Caco-2 (cell line): ENCODE results near the gene CST9. TPM values are rescaled to one million over a fixed set of nuclear protein-coding genes. Genes with fewer than 3 reads are reported as not detected.
A peak's percentile ranks its signal among the peaks of the same experiment; 100 is the strongest.

Experiments
- BruUV-seq: library from RNA; stranded (reverse); fragments of 400-500 nt; replicated peaks from 2 replicates; lab custom pipeline; 2021; lab: Mats Ljungman, UMichigan
- CTCF ChIA-PET: fragments of 300-600 bp; sonication (Branson Sonifier 250); formaldehyde crosslinking; loops from one replicate; lab custom pipeline; 2022; ENCODE audit warnings: antibody characterized with exemption; lab: Charles Lee
- POLR2A ChIA-PET: fragments of 300-600 bp; sonication (Branson Sonifier 250); formaldehyde crosslinking; loops from one replicate; lab custom pipeline; 2022; ENCODE audit warnings: antibody characterized with exemption; lab: Charles Lee
- DNase-seq, 2 experiments: peaks; one replicate each; pipeline versions ENCODE4 v3.0.0 to v3.0.0-alpha.2; 2020 to 2022
- H3K27me3 ChIP-seq: replicated peaks from 2 replicates; pipeline ENCODE4 v1.6.0; 2011; ENCODE audit warnings: low read length; ENCODE audit not compliant: control insufficient read depth, insufficient read depth
- H3K36me3 ChIP-seq: 2 replicates; pipeline ENCODE4 v1.5.1; 2011; ENCODE audit warnings: low read length; ENCODE audit not compliant: control insufficient read depth, insufficient read depth
- H3K4me1 ChIP-seq: fragments of 250-450 bp; sonication (Bioruptor Pico); 2 replicates; pipeline ENCODE4 v1.5.1; 2020; ENCODE audit warnings: mild to moderate bottlenecking
- H3K4me3 ChIP-seq: 2 replicates; pipeline ENCODE4 v1.5.1; 2011; ENCODE audit warnings: low read depth, mild to moderate bottlenecking, control low read depth, low read length
- H3K9me3 ChIP-seq: fragments of 250-450 bp; sonication (Bioruptor Pico); 2 replicates; pipeline ENCODE4 v1.5.1; 2020; ENCODE audit warnings: mild to moderate bottlenecking, moderate library complexity
- H3K27ac Mint-ChIP-seq: one replicate; pipeline ENCODE4 v1.8.0; 2022; ENCODE audit warnings: mixed read lengths; ENCODE audit not compliant: unreplicated experiment
- H3K27me3 Mint-ChIP-seq: one replicate; pipeline ENCODE4 v1.8.0; 2022; ENCODE audit warnings: mixed read lengths; ENCODE audit not compliant: insufficient read depth, unreplicated experiment
- H3K36me3 Mint-ChIP-seq: one replicate; pipeline ENCODE4 v1.8.0; 2022; ENCODE audit warnings: mild to moderate bottlenecking, mixed read lengths; ENCODE audit not compliant: insufficient read depth, unreplicated experiment
- H3K4me1 Mint-ChIP-seq: one replicate; pipeline ENCODE4 v1.8.0; 2022; ENCODE audit warnings: low read depth, mixed read lengths; ENCODE audit not compliant: unreplicated experiment
- H3K4me3 Mint-ChIP-seq: one replicate; pipeline ENCODE4 v1.8.0; 2022; ENCODE audit warnings: mild to moderate bottlenecking, moderate library complexity, mixed read lengths; ENCODE audit not compliant: unreplicated experiment
- H3K9me3 Mint-ChIP-seq: one replicate; pipeline ENCODE4 v1.8.0; 2022; ENCODE audit warnings: mixed read lengths; ENCODE audit not compliant: unreplicated experiment
- intact Hi-C: fragments of 100-400 bp; cut with micrococcal nuclease; formaldehyde crosslinking; loops from one replicate; pipeline ENCODE4 v1.10.0; 2022; ENCODE audit not compliant: unreplicated experiment
- total RNA-seq: library from RNA; stranded (reverse); gene quantifications from 2 replicates; pipeline ENCODE4 v1.2.3, GENCODE V29; 2022
- TF ChIP-seq, protein P1 (sequence below), 2 experiments: fragments of 200-600 bp in 1 of 2; IDR thresholded peaks; 1 replicate in 1 of 2; 2 replicates in 1 of 2; pipeline versions ENCODE4 v1.5.1 to v1.8.0; 2011 to 2022; ENCODE audit warnings: antibody characterized with exemption in 1 of 2, control low read depth in 1 of 2, inconsistent platforms in 1 of 2, low read depth in 1 of 2, low read length in 1 of 2, mild to moderate bottlenecking in 1 of 2, moderate library complexity in 1 of 2; ENCODE audit not compliant: insufficient read depth in 1 of 2, severe bottlenecking in 1 of 2, unreplicated experiment in 1 of 2

The CST9 gene
- total RNA-seq, 1 experiment from 2014 or later: not detected

GRCh38 chr20:23564927-23565326, 40.8 kb downstream of the CST9 start:
- H3K4me1 ChIP-seq: no peaks in the 10 kb centered on the region
- H3K27me3 Mint-ChIP-seq: peaks cover 9% of the 10 kb centered on the region
- ChIA-PET POLR2A (no interaction called here), CTCF (no interaction called here)
- H3K36me3 Mint-ChIP-seq: no peaks in the 10 kb centered on the region
- H3K4me3 Mint-ChIP-seq: no peak overlapping the region
- no peak for DNase-seq
- no peak overlapping the region for H3K27ac Mint-ChIP-seq
- no peaks in the 10 kb centered on the region for H3K36me3 ChIP-seq
- TF ChIP-seq, protein P1, sequence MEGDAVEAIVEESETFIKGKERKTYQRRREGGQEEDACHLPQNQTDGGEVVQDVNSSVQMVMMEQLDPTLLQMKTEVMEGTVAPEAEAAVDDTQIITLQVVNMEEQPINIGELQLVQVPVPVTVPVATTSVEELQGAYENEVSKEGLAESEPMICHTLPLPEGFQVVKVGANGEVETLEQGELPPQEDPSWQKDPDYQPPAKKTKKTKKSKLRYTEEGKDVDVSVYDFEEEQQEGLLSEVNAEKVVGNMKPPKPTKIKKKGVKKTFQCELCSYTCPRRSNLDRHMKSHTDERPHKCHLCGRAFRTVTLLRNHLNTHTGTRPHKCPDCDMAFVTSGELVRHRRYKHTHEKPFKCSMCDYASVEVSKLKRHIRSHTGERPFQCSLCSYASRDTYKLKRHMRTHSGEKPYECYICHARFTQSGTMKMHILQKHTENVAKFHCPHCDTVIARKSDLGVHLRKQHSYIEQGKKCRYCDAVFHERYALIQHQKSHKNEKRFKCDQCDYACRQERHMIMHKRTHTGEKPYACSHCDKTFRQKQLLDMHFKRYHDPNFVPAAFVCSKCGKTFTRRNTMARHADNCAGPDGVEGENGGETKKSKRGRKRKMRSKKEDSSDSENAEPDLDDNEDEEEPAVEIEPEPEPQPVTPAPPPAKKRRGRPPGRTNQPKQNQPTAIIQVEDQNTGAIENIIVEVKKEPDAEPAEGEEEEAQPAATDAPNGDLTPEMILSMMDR (IDR thresholded peaks at IDR 0.05; ENCODE audit: insufficient read depth in 1 of 2, low read depth in 1 of 2, low read length in 1 of 2, severe bottlenecking in 1 of 2, unreplicated experiment in 1 of 2): no peak
- intact Hi-C loops: no loop called here
- no peak overlapping the region for H3K4me3 ChIP-seq
- H3K9me3 ChIP-seq: peaks cover 3% of the 10 kb centered on the region; the same call in 1 of the 2 replicates
- H3K4me1 Mint-ChIP-seq: no peaks in the 10 kb centered on the region
- no TSS peak for BruUV-seq
- H3K9me3 Mint-ChIP-seq: peaks cover 21% of the 10 kb centered on the region
- H3K27me3 ChIP-seq: 0 out of 2 replicates have a peak, but pooled peaks cover 2% of the 10 kb centered on the region

DNA sequence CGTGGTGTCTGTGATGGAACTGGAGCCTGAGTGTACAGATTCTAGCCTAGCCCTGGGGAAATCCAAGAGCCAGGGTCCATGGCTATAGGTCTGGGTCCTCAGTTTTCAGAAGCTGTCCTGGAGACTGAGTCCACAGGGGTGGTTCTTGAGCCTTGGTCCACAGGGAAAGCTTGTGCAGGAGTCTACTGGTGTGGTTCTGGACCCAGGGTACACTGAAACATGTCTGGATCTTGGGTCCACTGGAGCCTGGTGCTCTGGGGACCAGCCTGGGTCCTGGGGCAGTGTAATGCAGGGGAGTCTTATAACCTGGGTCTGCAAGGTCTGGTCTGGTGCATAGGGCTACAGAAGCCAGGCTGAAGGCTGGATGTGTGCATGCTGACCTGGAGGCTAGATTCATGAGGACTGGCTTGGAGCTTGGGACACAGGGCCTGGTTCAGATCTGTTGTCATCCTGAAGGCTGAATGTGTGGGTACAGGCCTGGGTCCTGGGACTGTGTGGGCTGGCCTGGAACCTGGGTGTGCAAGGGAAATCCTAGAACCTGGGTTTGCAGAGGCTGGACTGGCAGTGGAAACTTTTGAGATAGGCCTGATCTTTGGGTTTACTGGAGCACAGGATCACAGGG, 42.9 kb downstream of the CST9 start:
- CTCF ChIA-PET: no interaction called here
- H3K27me3 Mint-ChIP-seq: peaks cover 5% of the 10 kb centered on the region
- H3K4me3 Mint-ChIP-seq: no peak overlapping the region

GRCh38 chr20:23554401-23554800, 51.3 kb downstream of the CST9 start:
- no TSS peak for BruUV-seq
- no peaks in the 10 kb centered on the region for H3K4me1 ChIP-seq
- CTCF ChIA-PET: no interaction called here
- H3K36me3 Mint-ChIP-seq: no peaks in the 10 kb centered on the region
- H3K27me3 ChIP-seq: no peaks in the 10 kb centered on the region
- H3K4me1 Mint-ChIP-seq: no peaks in the 10 kb centered on the region
- POLR2A ChIA-PET: no interaction called here
- no peaks in the 10 kb centered on the region; the same call in 1 of the 2 replicates for H3K9me3 ChIP-seq
- TF ChIP-seq, protein P1 (IDR thresholded peaks at IDR 0.05; ENCODE audit: insufficient read depth in 1 of 2, low read depth in 1 of 2, low read length in 1 of 2, severe bottlenecking in 1 of 2, unreplicated experiment in 1 of 2): no peak
- peaks cover 10% of the 10 kb centered on the region for H3K9me3 Mint-ChIP-seq
- no peak overlapping the region for H3K4me3 Mint-ChIP-seq
- DNase-seq: no peak
- H3K27me3 Mint-ChIP-seq: peaks cover 29% of the 10 kb centered on the region
- intact Hi-C loops: no loop called here
- H3K36me3 ChIP-seq: no peaks in the 10 kb centered on the region
- no peak overlapping the region for H3K27ac Mint-ChIP-seq
- H3K4me3 ChIP-seq: no peak overlapping the region

More for the DNA sequence above, 42.9 kb downstream of the CST9 start:
- H3K27me3 ChIP-seq: no peaks in the 10 kb centered on the region
- H3K36me3 ChIP-seq: no peaks in the 10 kb centered on the region
- H3K36me3 Mint-ChIP-seq: no peaks in the 10 kb centered on the region
- BruUV-seq: no TSS peak
- peaks cover 3% of the 10 kb centered on the region; the same call in 1 of the 2 replicates for H3K9me3 ChIP-seq
- H3K9me3 Mint-ChIP-seq: peaks cover 21% of the 10 kb centered on the region
- POLR2A ChIA-PET: no interaction called here
- TF ChIP-seq, protein P1 (IDR thresholded peaks at IDR 0.05; ENCODE audit: insufficient read depth in 1 of 2, low read depth in 1 of 2, low read length in 1 of 2, severe bottlenecking in 1 of 2, unreplicated experiment in 1 of 2): no peak
- H3K4me1 ChIP-seq: no peaks in the 10 kb centered on the region
- H3K4me1 Mint-ChIP-seq: no peaks in the 10 kb centered on the region
- no peak overlapping the region for H3K4me3 ChIP-seq
- DNase-seq: peak in 1 of 2 experiments; percentile 26
- intact Hi-C loops: no loop called here
- no peak overlapping the region for H3K27ac Mint-ChIP-seq

Other genes with a start within 250 kb of the CST9 start
- gene GZF1, start 243.7 kb downstream of the CST9 start, total RNA-seq: 18.4 and 20.6 TPM in 2 replicates
- 9.4 and 10.1 TPM in 2 replicates for gene NAPB, start 184.4 kb downstream of the CST9 start, total RNA-seq
- gene CSTL1, start 166.2 kb downstream of the CST9 start, total RNA-seq: 0.91 and 0.93 TPM in 2 replicates
- gene CST11, start 153.0 kb downstream of the CST9 start, total RNA-seq: not detected in 2 replicates
- not detected in 2 replicates for gene CST8, start 114.8 kb downstream of the CST9 start, total RNA-seq
- not detected in 2 replicates for gene CST9L, start 37.4 kb downstream of the CST9 start, total RNA-seq
- 704 and 777 TPM in 2 replicates for gene CST3, start 32.0 kb upstream of the CST9 start, total RNA-seq
- gene CST4, start 83.1 kb upstream of the CST9 start, total RNA-seq: 2.7 and 4.2 TPM in 2 replicates
- 319 and 499 TPM in 2 replicates for gene CST1, start 145.0 kb upstream of the CST9 start, total RNA-seq
- gene CST2, start 220.8 kb upstream of the CST9 start, total RNA-seq: not detected in 2 replicates